A549 (cell line): ENCODE data around the gene OARD1. TPM values are rescaled to one million over a fixed set of nuclear protein-coding genes. Genes with fewer than 3 reads are reported as not detected.

ENCODE experiments used
- ATAC-seq, 2 experiments: fragments of 200-7000 bp in 1 of 2; fragments of >200 bp in 1 of 2; cut with Nextera tagmentation in 1 of 2; cut with Tn5 transposase in 1 of 2; 3 replicates each; pipeline versions ENCODE4 v1.8.0 to v1.9.1; 2018 to 2020; ENCODE audit warnings: mild to moderate bottlenecking in 1 of 2, moderate library complexity in 1 of 2
- CTCF ChIA-PET: fragments of 300-600 bp; sonication (Branson Sonifier 250); formaldehyde crosslinking; extraction: SDS; loops from one replicate; lab custom pipeline; 2021; ENCODE audit warnings: antibody characterized with exemption, inconsistent platforms; lab: Yijun Ruan, JAX
- POLR2A ChIA-PET: fragments of 350-600 bp; formaldehyde crosslinking; extraction: SDS; loops from one replicate; lab custom pipeline; 2021; ENCODE audit warnings: antibody characterized with exemption, inconsistent platforms; lab: Yijun Ruan, JAX
- DNase-seq, 2 experiments: peaks; one replicate each; pipeline versions ENCODE4 v3.0.0 to v3.0.0-alpha.2; 2011 to 2016; ENCODE audit warnings: low read depth in 1 of 2, low spot score in 1 of 2
- FAIRE-seq: peaks from 2 replicates; lab custom pipeline; 2011; peaks lifted over from hg19 to GRCh38; lab: Jason Lieb, UNC
- H3K27ac ChIP-seq, 2 experiments: fragments of >200 bp; sonication (Bioruptor Twin); formaldehyde crosslinking; 3 replicates each; pipeline ENCODE4 v1.5.1; 2016 to 2017
- H3K4me1 ChIP-seq: fragments of >200 bp; sonication (Bioruptor Twin); formaldehyde crosslinking; 3 replicates; pipeline ENCODE4 v1.6.1; 2016
- H3K4me2 ChIP-seq: fragments of >200 bp; sonication (Bioruptor Twin); formaldehyde crosslinking; 3 replicates; pipeline ENCODE4 v1.6.1; 2016
- H3K4me3 ChIP-seq: fragments of >200 bp; sonication (Bioruptor Twin); formaldehyde crosslinking; 3 replicates; pipeline ENCODE4 v1.5.1; 2016
- H3K9me3 ChIP-seq: fragments of >200 bp; sonication (Bioruptor Twin); formaldehyde crosslinking; 3 replicates; pipeline ENCODE4 v1.6.1; 2016
- BHLHE40 ChIP-seq: IDR thresholded peaks from 2 replicates; pipeline ENCODE4 v1.6.1; 2012; ENCODE audit warnings: low read depth, low read length, inconsistent platforms
- CBX2 ChIP-seq: fragments of 200-600 bp; sonication (generic); IDR thresholded peaks from 2 replicates; pipeline ENCODE4 v1.6.1; 2016; ENCODE audit warnings: low read depth, mild to moderate bottlenecking, borderline replicate concordance
- CEBPB ChIP-seq, 2 experiments: fragments of >200 bp in 1 of 2; sonication (Bioruptor Twin) in 1 of 2; formaldehyde crosslinking in 1 of 2; IDR thresholded peaks; 2 replicates each; pipeline ENCODE4 v1.6.1; 2012 to 2016
- CHD2 ChIP-seq: fragments of 150-350 bp; IDR thresholded peaks from 2 replicates; pipeline ENCODE4 v1.6.1; 2014; ENCODE audit warnings: low read length; ENCODE audit not compliant: partially characterized antibody
- EHMT2 ChIP-seq: fragments of 200-600 bp; sonication (generic); IDR thresholded peaks from 2 replicates; pipeline ENCODE4 v1.6.1; 2016; ENCODE audit warnings: antibody characterized with exemption, low read depth, mild to moderate bottlenecking, moderate library complexity
- EP300 ChIP-seq, 2 experiments: fragments of >200 bp; sonication (Bioruptor Twin); formaldehyde crosslinking; IDR thresholded peaks; 2 replicates in 1 of 2; 3 replicates in 1 of 2; pipeline ENCODE4 v1.6.1; 2016 to 2017
- FOXS1 ChIP-seq: fragments of 250-450 bp; sonication (Bioruptor Pico); IDR thresholded peaks from 2 replicates; pipeline ENCODE4 v1.5.0; 2020; ENCODE audit warnings: mild to moderate bottlenecking, moderate library complexity
- HEYL ChIP-seq: fragments of 250-450 bp; sonication (Bioruptor Pico); IDR thresholded peaks from 2 replicates; pipeline ENCODE4 v1.8.0; 2021; ENCODE audit warnings: mild to moderate bottlenecking, moderate library complexity
- HOXA7 ChIP-seq: fragments of 250-450 bp; sonication (Bioruptor Pico); IDR thresholded peaks from 2 replicates; pipeline ENCODE4 v1.5.0; 2020; ENCODE audit warnings: mild to moderate bottlenecking, moderate library complexity
- HOXB13 ChIP-seq: fragments of 250-450 bp; sonication (Bioruptor Pico); IDR thresholded peaks from 2 replicates; pipeline ENCODE4 v1.5.0; 2020; ENCODE audit warnings: low read depth, mild to moderate bottlenecking, moderate library complexity
- KDM1A ChIP-seq: fragments of 200-600 bp; sonication (generic); IDR thresholded peaks from 2 replicates; pipeline ENCODE4 v1.6.1; 2016; ENCODE audit warnings: low read depth, mild to moderate bottlenecking
- MAX ChIP-seq: IDR thresholded peaks from 2 replicates; pipeline ENCODE4 v1.6.1; 2012
- PBX3 ChIP-seq: IDR thresholded peaks from 2 replicates; pipeline ENCODE4 v1.6.1; 2012
- POLR2A ChIP-seq: IDR thresholded peaks from 2 replicates; pipeline ENCODE4 v1.6.1; 2012; ENCODE audit warnings: mild to moderate bottlenecking, low read length
- POLR2AphosphoS2 ChIP-seq: conservative IDR thresholded peaks from 2 replicates; pipeline ENCODE4 v1.6.1; 2012; ENCODE audit warnings: low read length, improper control_type of control experiment, inconsistent platforms
- RAD21 ChIP-seq, 2 experiments: fragments of >200 bp in 1 of 2; sonication (Bioruptor Twin) in 1 of 2; formaldehyde crosslinking in 1 of 2; IDR thresholded peaks in 1 of 2; conservative IDR thresholded peaks in 1 of 2; 2 replicates in 1 of 2; 3 replicates in 1 of 2; pipeline ENCODE4 v1.6.1; 2012 to 2018; ENCODE audit warnings: inconsistent platforms in 1 of 2
- SMC3 ChIP-seq: fragments of >200 bp; sonication (Bioruptor Twin); formaldehyde crosslinking; IDR thresholded peaks from 3 replicates; pipeline ENCODE4 v1.6.1; 2018; ENCODE audit warnings: inconsistent platforms
- ZFP36 ChIP-seq: fragments of 450-650 bp; IDR thresholded peaks from 2 replicates; pipeline ENCODE4 v1.6.1; 2014; ENCODE audit warnings: borderline replicate concordance; ENCODE audit not compliant: partially characterized antibody
- whole genome bisulfite sequencing: methylation state at CpG from one replicate; pipeline ENCODE4 v1.1.6; 2017; ENCODE audit errors: missing lambda C conversion rate; 5-methylcytosine and 5-hydroxymethylcytosine counted together
- polyA plus RNA-seq, 4 experiments: library from polyadenylated mRNA; depleted of rRNA in 3 of 4; stranded (reverse); fragments of >200 nt; fragmentation: RNase III in 1 of 4; extraction: RNeasy Plus Mini Kit Qiagen cat#74134 plus additional on column Dnase treatment in 1 of 4; gene quantifications; 2 replicates in 3 of 4; 3 replicates in 1 of 4; pipeline ENCODE4 v1.2.3, GENCODE V29; 2011 to 2017
- TF ChIP-seq, protein P1 (sequence below): fragments of 450-650 bp; IDR thresholded peaks from 2 replicates; pipeline ENCODE4 v1.6.1; 2014; ENCODE audit warnings: antibody characterized with exemption
- TF ChIP-seq, protein P2 (sequence below): fragments of 150-350 bp; IDR thresholded peaks from 2 replicates; pipeline ENCODE4 v1.6.1; 2014; ENCODE audit warnings: low read depth, mild to moderate bottlenecking, low read length
- TF ChIP-seq, protein P3 (sequence below): fragments of 250-450 bp; sonication (Bioruptor Pico); IDR thresholded peaks from 2 replicates; pipeline ENCODE4 v1.5.0; 2021; ENCODE audit warnings: mild to moderate bottlenecking, moderate library complexity, borderline replicate concordance

OARD1 gene
- polyA plus RNA-seq, 2 of the 4 experiments (the other 2 are of a cell fraction), result 21.4 to 26.2 TPM

DNA sequence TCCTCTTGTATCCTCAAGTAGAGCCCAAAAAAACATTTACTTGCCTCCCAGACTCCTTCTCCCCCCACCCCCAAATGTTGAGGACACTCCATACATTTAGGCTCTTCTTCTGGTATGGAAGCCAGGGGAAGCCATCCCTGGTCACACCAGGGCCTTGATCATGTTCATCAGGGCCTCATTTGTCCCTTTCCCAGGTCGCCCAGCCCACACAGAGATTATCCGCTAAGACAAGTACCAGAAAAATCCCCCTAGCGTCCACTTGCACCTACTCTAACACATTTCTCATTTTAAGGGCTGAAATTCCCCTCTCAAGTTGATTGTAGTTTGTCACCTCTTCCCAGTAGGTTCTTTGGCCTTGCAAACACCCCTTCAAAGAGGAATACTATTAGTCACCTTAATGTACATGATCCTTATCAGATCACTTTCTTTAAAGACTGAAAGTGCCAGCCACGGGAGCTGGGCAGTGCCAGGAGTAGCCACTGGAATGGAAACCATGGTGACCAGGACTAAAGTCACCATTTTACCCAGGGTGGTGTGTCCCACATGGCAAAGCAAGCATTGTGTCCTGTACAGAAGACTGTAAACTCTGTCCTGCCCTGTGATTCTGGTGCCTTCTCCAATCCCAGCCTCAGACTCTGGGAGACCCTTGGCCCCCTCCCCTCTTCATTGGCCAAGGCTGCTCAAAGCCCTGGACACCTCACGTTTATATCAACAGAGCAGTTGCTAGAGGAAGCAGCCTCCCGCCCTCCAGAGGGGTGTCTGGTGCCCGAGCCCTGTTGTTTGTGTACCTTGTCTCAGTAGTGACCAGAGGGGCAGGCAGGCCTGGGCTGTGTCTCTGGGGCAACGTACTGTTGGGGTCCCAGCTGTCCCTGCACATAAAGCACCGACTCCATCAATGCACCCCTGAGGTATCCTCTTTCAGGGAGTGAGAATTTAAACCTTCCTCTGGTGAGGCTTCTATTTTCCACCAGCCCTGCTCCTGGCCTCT, 24.1 kb downstream of the OARD1 start:
- WGBS, result 53% methylated on average over 6 of the region's 9 CpGs
- Histone ChIP-seq H3K4me1 (no peaks in the 10 kb centered on the region), H3K4me3 (no peak overlapping the region), H3K4me2 (no peak overlapping the region), H3K27ac (no peak overlapping the region), H3K9me3 (no peaks in the 10 kb centered on the region)
- ChIA-PET POLR2A (no interaction called here), CTCF (interaction anchor here (1.1 to 2.5 kb wide), 5 partner anchors 8 to 154 kb away, joined by 3 to 7 read pairs (median 3); partner anchors contain the start of gene UNC5CL)
- DNase-seq (no peak), ATAC-seq (no peak), FAIRE-seq (no peak)
- no peak for TF ChIP-seq PBX3
- no peak for TF ChIP-seq FOXS1
- no peak for TF ChIP-seq SMC3
- TF ChIP-seq, protein P1, sequence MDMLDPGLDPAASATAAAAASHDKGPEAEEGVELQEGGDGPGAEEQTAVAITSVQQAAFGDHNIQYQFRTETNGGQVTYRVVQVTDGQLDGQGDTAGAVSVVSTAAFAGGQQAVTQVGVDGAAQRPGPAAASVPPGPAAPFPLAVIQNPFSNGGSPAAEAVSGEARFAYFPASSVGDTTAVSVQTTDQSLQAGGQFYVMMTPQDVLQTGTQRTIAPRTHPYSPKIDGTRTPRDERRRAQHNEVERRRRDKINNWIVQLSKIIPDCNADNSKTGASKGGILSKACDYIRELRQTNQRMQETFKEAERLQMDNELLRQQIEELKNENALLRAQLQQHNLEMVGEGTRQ, result no peak
- TF ChIP-seq ZFP36, result no peak
- TF ChIP-seq MAX, result no peak
- no peak for TF ChIP-seq CHD2
- TF ChIP-seq CBX2, result no peak
- no peak for TF ChIP-seq HEYL (CRISPR knock-in tag)
- TF ChIP-seq, protein P2, sequence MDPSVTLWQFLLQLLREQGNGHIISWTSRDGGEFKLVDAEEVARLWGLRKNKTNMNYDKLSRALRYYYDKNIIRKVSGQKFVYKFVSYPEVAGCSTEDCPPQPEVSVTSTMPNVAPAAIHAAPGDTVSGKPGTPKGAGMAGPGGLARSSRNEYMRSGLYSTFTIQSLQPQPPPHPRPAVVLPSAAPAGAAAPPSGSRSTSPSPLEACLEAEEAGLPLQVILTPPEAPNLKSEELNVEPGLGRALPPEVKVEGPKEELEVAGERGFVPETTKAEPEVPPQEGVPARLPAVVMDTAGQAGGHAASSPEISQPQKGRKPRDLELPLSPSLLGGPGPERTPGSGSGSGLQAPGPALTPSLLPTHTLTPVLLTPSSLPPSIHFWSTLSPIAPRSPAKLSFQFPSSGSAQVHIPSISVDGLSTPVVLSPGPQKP, result no peak
- no peak for TF ChIP-seq HOXA7 (CRISPR knock-in tag)
- no peak for TF ChIP-seq KDM1A
- TF ChIP-seq RAD21 (conservative IDR thresholded peaks at IDR 0.05 in 1 of 2, IDR thresholded peaks at IDR 0.05 in 1 of 2), result no peak
- no peak for TF ChIP-seq EHMT2
- no peak for TF ChIP-seq CEBPB (IDR thresholded peaks at IDR 0.05)
- no peak for TF ChIP-seq HOXB13 (CRISPR knock-in tag)
- no peak for TF ChIP-seq POLR2A
- no peak for TF ChIP-seq POLR2AphosphoS2
- TF ChIP-seq, protein P3, sequence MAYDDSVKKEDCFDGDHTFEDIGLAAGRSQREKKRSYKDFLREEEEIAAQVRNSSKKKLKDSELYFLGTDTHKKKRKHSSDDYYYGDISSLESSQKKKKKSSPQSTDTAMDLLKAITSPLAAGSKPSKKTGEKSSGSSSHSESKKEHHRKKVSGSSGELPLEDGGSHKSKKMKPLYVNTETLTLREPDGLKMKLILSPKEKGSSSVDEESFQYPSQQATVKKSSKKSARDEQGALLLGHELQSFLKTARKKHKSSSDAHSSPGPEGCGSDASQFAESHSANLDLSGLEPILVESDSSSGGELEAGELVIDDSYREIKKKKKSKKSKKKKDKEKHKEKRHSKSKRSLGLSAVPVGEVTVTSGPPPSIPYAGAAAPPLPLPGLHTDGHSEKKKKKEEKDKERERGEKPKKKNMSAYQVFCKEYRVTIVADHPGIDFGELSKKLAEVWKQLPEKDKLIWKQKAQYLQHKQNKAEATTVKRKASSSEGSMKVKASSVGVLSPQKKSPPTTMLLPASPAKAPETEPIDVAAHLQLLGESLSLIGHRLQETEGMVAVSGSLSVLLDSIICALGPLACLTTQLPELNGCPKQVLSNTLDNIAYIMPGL (CRISPR knock-in tag), result no peak
- TF ChIP-seq EP300 (IDR thresholded peaks at IDR 0.05), result no peak

DNA sequence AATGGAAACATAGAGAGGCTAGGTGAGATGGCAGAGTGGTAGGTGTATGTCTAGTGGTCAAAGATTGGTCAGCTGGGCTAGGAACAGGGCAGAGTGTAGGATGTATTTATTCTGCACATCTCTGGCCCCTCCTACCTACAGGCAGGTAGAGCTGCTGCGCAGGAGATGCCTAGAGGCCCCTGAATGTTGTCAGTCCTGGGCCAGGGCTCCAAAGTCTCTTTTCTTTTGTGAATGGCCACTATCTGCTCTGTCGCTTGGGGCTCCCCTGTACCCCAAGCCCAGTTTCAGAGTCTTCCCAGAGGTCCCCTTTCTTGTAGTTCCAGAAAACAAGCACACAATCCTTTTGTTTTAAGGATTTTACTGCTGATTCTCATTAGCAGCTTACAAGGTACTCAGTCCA, 24.9 kb downstream of the OARD1 start:
- FAIRE-seq (no peak), ATAC-seq (no peak), DNase-seq (no peak)
- 97% methylated on average over 2 of the region's 2 CpGs for WGBS
- POLR2A ChIA-PET, result no interaction called here
- Histone ChIP-seq H3K4me3 (no peak overlapping the region), H3K4me1 (no peaks in the 10 kb centered on the region), H3K27ac (no peak overlapping the region), H3K4me2 (no peak overlapping the region), H3K9me3 (no peaks in the 10 kb centered on the region)
- CTCF ChIA-PET, result interaction anchor here (1.4 to 2.5 kb wide), 3 partner anchors 17 to 153 kb away, joined by 3 to 7 read pairs (median 3); no protein-coding TSS in a partner anchor
- no peak for TF ChIP-seq BHLHE40
